ENCODE measurements around the gene APOH.

APOH gene

GRCh38 chr17:66233023-66233753, 4.0 kb upstream of the APOH start:
- DNase-seq: no peak

GRCh38 chr17:66230922-66231591, 1.8 kb upstream of the APOH start:
- DNase-seq: no peak

DNA sequence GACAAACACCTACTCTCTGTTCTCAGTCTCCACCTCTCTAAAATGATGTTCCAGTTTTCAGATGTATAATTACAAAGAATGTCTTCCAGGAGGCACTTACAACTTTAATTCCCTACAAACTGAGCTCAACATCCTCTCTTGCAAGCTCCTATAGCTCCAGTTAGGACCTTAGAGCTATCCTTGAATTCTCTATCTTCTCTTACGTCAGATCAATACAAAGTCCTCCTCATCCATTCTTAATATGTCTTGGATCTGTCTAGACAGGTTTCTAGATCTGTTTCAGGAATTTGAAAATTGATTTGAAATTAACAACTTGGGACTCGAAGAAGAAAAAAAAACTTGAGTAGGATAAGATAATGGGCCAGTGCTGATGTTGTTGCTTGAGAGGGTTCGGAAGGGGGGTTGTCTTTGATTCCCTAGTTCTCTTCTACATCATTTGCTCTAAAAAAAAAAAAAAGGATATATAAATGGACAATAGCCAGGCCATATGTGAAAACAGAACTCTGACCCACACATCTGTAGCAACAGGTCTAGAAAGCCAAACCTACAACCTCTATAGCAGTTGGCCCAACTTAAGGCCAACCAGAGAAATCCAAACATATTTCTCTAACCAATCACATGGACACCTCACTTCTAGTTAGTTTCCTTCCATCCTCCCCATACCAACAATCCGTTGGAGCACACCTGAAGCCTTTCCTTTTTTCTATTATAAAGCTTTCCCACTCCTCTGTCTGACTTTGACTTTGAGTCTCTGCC, 746 bp upstream of the APOH start:
- DNase-seq: no peak

DNA sequence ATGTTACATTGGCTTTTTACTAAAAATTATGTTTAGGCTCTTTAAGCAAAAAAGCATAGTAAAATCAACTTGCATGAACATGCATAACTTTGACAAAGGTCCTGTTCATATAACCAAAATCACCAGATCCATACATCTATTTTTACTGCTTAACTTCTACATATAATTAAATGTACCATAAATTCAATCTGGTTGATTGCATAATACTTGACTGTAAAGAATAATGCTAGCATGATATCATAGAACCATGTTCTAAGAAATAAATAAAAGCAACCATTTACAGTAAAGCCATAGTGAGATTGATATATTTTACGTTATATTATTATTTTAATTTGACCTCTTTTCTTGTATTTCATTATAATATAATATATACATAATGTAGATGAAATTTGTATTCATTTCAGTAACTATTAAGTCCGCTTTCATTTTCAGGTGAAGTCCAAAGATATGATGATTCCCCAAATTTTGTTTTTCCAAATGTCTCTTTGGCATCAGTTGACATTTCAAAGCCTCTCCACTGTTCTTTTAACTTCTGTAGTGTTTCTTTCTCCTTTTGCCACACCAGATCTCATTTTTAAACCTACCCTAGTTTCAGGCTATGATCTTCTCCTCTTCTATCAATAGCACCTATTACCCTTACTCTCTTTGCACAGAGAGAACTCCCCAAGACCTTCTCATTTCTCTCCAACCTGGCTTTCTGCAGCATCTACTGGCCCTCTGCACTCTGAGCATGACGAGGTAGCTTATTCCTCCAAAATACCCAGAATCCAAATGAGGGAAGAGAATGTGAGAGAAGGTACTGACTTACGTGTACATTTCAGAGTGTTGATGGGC, 1.8 kb downstream of the APOH start:
- DNase-seq: no peak

GRCh38 chr17:66222798-66223350, 6.3 kb downstream of the APOH start:
- no peak for DNase-seq

GRCh38 chr17:66221755-66222530, 7.3 kb downstream of the APOH start:
- DNase-seq: no peak

DNA sequence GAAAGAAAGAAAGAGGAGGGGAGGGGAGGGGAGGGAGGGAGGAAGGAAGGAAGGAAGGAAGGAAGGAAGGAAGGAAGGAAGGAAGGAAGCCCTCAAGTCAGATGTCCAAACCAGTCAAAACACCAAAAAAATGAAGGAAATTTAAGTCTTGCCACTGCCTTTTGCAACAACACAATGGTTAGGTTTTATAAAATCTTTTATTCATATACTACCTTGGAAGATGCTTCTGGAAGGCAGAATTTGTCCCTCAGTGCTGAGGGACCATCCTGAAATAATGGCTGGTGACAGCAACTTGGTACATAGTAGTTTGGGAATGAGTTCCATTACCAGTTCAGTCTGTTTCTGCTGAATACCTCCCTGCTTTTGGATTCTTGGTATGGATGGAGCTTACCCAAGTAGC, 7.9 kb downstream of the APOH start:
- no peak for DNase-seq

GRCh38 chr17:66220079-66220835, 9.0 kb downstream of the APOH start:
- no peak for DNase-seq

- no peak for DNase-seq
Observed at GRCh38 chr17:66215529-66215911, 13.7 kb downstream of the APOH start.

- DNase-seq: no peak
Observed at GRCh38 chr17:66214884-66215528, 14.2 kb downstream of the APOH start.

DNA sequence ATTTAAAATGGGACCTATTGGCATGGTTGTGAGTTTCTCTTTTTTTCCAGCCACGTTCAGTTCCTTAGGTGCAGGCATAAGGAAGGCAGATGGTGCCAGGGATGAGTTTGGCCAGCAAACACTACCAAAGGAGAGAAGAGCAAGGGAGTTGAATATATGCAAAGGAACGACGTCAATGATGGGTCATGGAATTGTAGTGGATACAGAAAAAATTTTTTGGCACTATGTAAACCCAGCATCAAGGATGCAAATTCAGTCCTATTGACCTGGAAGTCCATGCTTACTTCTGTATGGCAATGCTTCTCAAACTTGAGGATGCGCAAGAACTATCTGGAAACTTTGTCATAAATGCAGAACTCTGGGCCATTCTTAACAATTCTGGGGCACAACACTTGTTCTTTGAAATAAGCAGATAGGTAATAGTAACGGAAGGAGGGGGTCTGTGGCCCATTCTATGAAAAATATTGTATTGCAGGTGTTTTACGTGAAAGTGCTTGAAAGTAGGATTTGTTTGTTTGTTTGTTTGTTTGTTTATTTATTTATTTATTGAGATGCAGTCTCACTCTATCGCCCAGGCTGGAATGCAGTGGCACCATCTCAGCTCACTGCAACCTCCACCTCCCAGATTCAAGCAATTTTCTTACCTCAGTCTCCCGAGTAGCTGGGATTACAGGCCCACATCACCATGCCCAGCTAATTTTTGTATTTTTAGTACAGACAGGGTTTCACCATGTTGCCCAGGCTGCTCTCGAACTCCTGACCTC, 18.0 kb downstream of the APOH start:
- no peak for DNase-seq

GRCh38 chr17:66210208-66210574, 19.0 kb downstream of the APOH start:
- no peak for DNase-seq

- DNase-seq: no peak
Observed at GRCh38 chr17:66207936-66208335, 21.3 kb downstream of the APOH start.

GRCh38 chr17:66203274-66204015, 25.8 kb downstream of the APOH start:
- no peak for DNase-seq

DNA sequence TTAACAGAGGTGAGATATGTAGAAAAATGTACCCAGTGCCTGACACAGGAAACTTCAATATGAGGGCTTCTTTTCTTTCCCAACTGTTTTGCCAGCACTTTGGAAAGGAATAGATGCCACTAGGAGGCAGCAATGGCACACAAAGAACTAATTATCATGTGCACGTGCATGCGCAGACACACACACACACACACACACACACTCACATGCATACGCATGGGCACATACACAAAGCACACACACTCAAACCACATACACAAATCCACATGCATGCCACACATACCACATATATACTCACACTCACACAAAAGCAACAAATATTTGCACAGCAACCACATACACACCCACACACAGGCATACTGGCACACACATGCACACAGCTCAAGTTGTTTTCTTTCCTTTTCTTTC, 28.5 kb downstream of the APOH start:
- peak; percentile 15 for DNase-seq

GRCh38 chr17:66198242-66198641, 31.0 kb downstream of the APOH start:
- DNase-seq: no peak

- DNase-seq: no peak
Observed at GRCh38 chr17:66192378-66192687, 36.9 kb downstream of the APOH start.

- DNase-seq: peak; percentile 77
Observed at GRCh38 chr17:66191593-66192377, 37.4 kb downstream of the APOH start, which contains the start of gene CEP112. TSS of gene CEP112 (minus strand) at chr17:66192133.
